ENCODE data around the gene GPC5.

- TF ChIP-seq POLR2AphosphoS5 (IDR thresholded peaks at IDR 0.05): no peak
- no peak for TF ChIP-seq POLR2A (IDR thresholded peaks at IDR 0.05)
These were observed 40.0 kb upstream of the GPC5 start for GRCh38 chr13:91358387-91358782.
